A673 (cell line): ENCODE data around the gene SVOP. TPM values are rescaled to one million over a fixed set of nuclear protein-coding genes. Genes with fewer than 3 reads are reported as not detected.
"Not testable (repeated sequence)": the region's sequence is repeated elsewhere in the genome, so short reads cannot be mapped to it uniquely, and the experiment has no call there.

Experiments used
- BruUV-seq: library from RNA; stranded (reverse); fragments of 400-500 nt; replicated peaks from 2 replicates; lab custom pipeline; 2021; lab: Mats Ljungman, UMichigan
- CTCF ChIA-PET: fragments of 300-600 bp; sonication (Branson Sonifier 250); formaldehyde crosslinking; loops from one replicate; lab custom pipeline; 2022; ENCODE audit warnings: antibody characterized with exemption; lab: Charles Lee
- POLR2A ChIA-PET: fragments of 300-600 bp; sonication (Branson Sonifier 250); formaldehyde crosslinking; loops from one replicate; lab custom pipeline; 2022; ENCODE audit warnings: antibody characterized with exemption; ENCODE audit not compliant: low non-redundant PET; lab: Charles Lee
- DNase-seq: peaks from one replicate; pipeline ENCODE4 v3.0.0-alpha.2; 2015; ENCODE audit warnings: low spot score
- H3K27ac ChIP-seq: fragments of 200-600 bp; sonication (generic); 2 replicates; pipeline ENCODE4 v1.5.1; 2016; ENCODE audit warnings: mixed run types, low read depth, mild to moderate bottlenecking, mixed read lengths, antibody characterized with exemption, low read length; ENCODE audit not compliant: poor library complexity, severe bottlenecking
- H3K27me3 ChIP-seq: fragments of 200-600 bp; sonication (generic); replicated peaks from 2 replicates; pipeline ENCODE4 v1.6.1; 2017; ENCODE audit warnings: mixed run types, low read depth, mild to moderate bottlenecking, mixed read lengths, antibody characterized with exemption, low read length; ENCODE audit not compliant: insufficient read depth, poor library complexity
- H3K36me3 ChIP-seq: fragments of 200-600 bp; sonication (generic); 2 replicates; pipeline ENCODE4 v1.6.1; 2016; ENCODE audit warnings: mixed run types, mild to moderate bottlenecking, mixed read lengths, antibody characterized with exemption, low read length; ENCODE audit not compliant: insufficient read depth, poor library complexity, severe bottlenecking
- H3K4me1 ChIP-seq: fragments of 200-600 bp; sonication (generic); 2 replicates; pipeline ENCODE4 v1.6.1; 2017; ENCODE audit warnings: mixed run types, mild to moderate bottlenecking, mixed read lengths, antibody characterized with exemption, low read length; ENCODE audit not compliant: insufficient read depth, poor library complexity, severe bottlenecking
- H3K4me3 ChIP-seq: fragments of 200-600 bp; sonication (generic); 2 replicates; pipeline ENCODE4 v1.5.1; 2016; ENCODE audit warnings: low read depth, mixed run types, mild to moderate bottlenecking, mixed read lengths, low read length; ENCODE audit not compliant: poor library complexity, severe bottlenecking
- H3K9me3 ChIP-seq: fragments of 200-600 bp; sonication (generic); 2 replicates; pipeline ENCODE4 v1.6.1; 2016; ENCODE audit warnings: mixed run types, low read depth, mild to moderate bottlenecking, mixed read lengths, antibody characterized with exemption, low read length; ENCODE audit not compliant: poor library complexity, severe bottlenecking
- CTCF ChIP-seq: fragments of 300-800, 200-600 bp; sonication (generic); conservative IDR thresholded peaks from 2 replicates; pipeline ENCODE4 v1.5.1; 2017; ENCODE audit warnings: low read depth, mild to moderate bottlenecking, antibody characterized with exemption, low read length, moderate library complexity, mixed read lengths
- EZH2 ChIP-seq: fragments of 200-600 bp; sonication (generic); IDR thresholded peaks from 2 replicates; pipeline ENCODE4 v1.6.1; 2017; ENCODE audit warnings: borderline replicate concordance, low read depth, mild to moderate bottlenecking, mixed read lengths, antibody characterized with exemption, low read length; ENCODE audit not compliant: poor library complexity, severe bottlenecking
- intact Hi-C: fragments of 100-400 bp; cut with micrococcal nuclease; formaldehyde crosslinking; loops from one replicate; pipeline ENCODE4 v1.10.0; 2022; ENCODE audit not compliant: unreplicated experiment
- total RNA-seq: library from RNA; stranded (reverse); gene quantifications from 2 replicates; pipeline ENCODE4 v1.2.3, GENCODE V29; 2021

The SVOP gene
- total RNA-seq, 1 experiment from 2014 or later = not detected

- Histone ChIP-seq H3K4me3 (no peak overlapping the region), H3K36me3 (no peaks in the 10 kb centered on the region), H3K9me3 (no peaks in the 10 kb centered on the region), H3K27me3 (no peaks in the 10 kb centered on the region), H3K4me1 (peaks cover 7% of the 10 kb centered on the region), H3K27ac (no peak overlapping the region)
- intact Hi-C loops = no loop called here
- no TSS peak for BruUV-seq
- no peak for DNase-seq
- ChIA-PET POLR2A (no interaction called here), CTCF (no interaction called here)
- no peak for TF ChIP-seq EZH2
These were observed 36.5 kb upstream of the SVOP start for GRCh38 chr12:109057376-109057775.

- BruUV-seq = no TSS peak
- Histone ChIP-seq H3K9me3 (no peaks in the 10 kb centered on the region), H3K4me3 (no peak overlapping the region), H3K27me3 (no peaks in the 10 kb centered on the region), H3K36me3 (no peaks in the 10 kb centered on the region), H3K27ac (no peak overlapping the region), H3K4me1 (peaks cover 7% of the 10 kb centered on the region)
- POLR2A ChIA-PET = no interaction called here
- TF ChIP-seq CTCF (no peak), EZH2 (no peak)
- intact Hi-C loops = no loop called here
- DNase-seq = no peak
- CTCF ChIA-PET = no interaction called here
These were observed 36.0 kb upstream of the SVOP start for GRCh38 chr12:109056891-109057290.

GRCh38 chr12:109054520-109054919 is 33.7 kb upstream of the SVOP start:
- no TSS peak for BruUV-seq
- Histone ChIP-seq H3K9me3 (no peaks in the 10 kb centered on the region), H3K4me3 (no peak overlapping the region), H3K27ac (no peak overlapping the region), H3K4me1 (peaks cover 7% of the 10 kb centered on the region), H3K36me3 (no peaks in the 10 kb centered on the region), H3K27me3 (no peaks in the 10 kb centered on the region)
- TF ChIP-seq CTCF = no peak
- TF ChIP-seq EZH2 = no peak
- POLR2A ChIA-PET = no interaction called here
- no peak for DNase-seq
- intact Hi-C loops = no loop called here
- CTCF ChIA-PET = interaction anchor here (0.6 kb wide), 2 partner anchors 172 to 254 kb away, joined by 3 read pairs; no protein-coding TSS in a partner anchor

- H3K27ac ChIP-seq, DNase-seq, H3K36me3 ChIP-seq, intact Hi-C loops, H3K4me1 ChIP-seq, H3K27me3 ChIP-seq, H3K9me3 ChIP-seq, BruUV-seq, POLR2A ChIA-PET: not testable (repeated sequence)
- CTCF ChIA-PET = interaction anchor here (0.6 kb wide), 1 partner anchor 171 kb away, joined by 3 read pairs; no protein-coding TSS in a partner anchor
- H3K4me3 ChIP-seq = peak overlapping the region; percentile 89
These were observed 33.3 kb upstream of the SVOP start for GRCh38 chr12:109054124-109054513.
